HL-60 (cell line): ENCODE results near the gene CUTA.

ENCODE experiments used
- POLR2AphosphoS5 ChIP-seq: IDR thresholded peaks from 2 replicates; pipeline ENCODE4 v1.6.1; 2012; ENCODE audit warnings: low read depth
- TF ChIP-seq, protein P1 (sequence below): IDR thresholded peaks from one replicate; pipeline ENCODE4 v1.5.1; 2011; ENCODE audit warnings: low read length, control low read depth, inconsistent platforms; ENCODE audit not compliant: insufficient read depth
- TF ChIP-seq, protein P2 (sequence below): IDR thresholded peaks from 2 replicates; pipeline ENCODE4 v1.6.1; 2012; ENCODE audit warnings: low read depth; ENCODE audit not compliant: insufficient replicate concordance

DNA sequence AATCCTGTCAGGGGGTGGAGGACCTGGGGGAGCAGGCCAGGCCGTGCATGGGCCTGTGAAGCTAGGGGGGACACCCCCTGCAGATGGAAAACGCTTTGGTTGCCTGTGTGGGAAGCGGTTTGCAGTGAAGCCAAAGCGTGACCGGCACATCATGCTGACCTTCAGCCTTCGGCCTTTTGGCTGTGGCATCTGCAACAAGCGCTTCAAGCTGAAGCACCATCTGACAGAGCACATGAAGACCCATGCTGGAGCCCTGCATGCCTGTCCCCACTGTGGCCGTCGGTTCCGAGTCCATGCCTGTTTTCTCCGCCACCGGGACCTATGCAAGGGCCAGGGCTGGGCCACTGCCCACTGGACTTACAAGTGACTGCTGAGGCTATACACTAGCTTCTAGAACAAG lies 38.2 kb upstream of the CUTA start:
- TF ChIP-seq, protein P1, sequence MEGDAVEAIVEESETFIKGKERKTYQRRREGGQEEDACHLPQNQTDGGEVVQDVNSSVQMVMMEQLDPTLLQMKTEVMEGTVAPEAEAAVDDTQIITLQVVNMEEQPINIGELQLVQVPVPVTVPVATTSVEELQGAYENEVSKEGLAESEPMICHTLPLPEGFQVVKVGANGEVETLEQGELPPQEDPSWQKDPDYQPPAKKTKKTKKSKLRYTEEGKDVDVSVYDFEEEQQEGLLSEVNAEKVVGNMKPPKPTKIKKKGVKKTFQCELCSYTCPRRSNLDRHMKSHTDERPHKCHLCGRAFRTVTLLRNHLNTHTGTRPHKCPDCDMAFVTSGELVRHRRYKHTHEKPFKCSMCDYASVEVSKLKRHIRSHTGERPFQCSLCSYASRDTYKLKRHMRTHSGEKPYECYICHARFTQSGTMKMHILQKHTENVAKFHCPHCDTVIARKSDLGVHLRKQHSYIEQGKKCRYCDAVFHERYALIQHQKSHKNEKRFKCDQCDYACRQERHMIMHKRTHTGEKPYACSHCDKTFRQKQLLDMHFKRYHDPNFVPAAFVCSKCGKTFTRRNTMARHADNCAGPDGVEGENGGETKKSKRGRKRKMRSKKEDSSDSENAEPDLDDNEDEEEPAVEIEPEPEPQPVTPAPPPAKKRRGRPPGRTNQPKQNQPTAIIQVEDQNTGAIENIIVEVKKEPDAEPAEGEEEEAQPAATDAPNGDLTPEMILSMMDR: no peak
- TF ChIP-seq, protein P2, sequence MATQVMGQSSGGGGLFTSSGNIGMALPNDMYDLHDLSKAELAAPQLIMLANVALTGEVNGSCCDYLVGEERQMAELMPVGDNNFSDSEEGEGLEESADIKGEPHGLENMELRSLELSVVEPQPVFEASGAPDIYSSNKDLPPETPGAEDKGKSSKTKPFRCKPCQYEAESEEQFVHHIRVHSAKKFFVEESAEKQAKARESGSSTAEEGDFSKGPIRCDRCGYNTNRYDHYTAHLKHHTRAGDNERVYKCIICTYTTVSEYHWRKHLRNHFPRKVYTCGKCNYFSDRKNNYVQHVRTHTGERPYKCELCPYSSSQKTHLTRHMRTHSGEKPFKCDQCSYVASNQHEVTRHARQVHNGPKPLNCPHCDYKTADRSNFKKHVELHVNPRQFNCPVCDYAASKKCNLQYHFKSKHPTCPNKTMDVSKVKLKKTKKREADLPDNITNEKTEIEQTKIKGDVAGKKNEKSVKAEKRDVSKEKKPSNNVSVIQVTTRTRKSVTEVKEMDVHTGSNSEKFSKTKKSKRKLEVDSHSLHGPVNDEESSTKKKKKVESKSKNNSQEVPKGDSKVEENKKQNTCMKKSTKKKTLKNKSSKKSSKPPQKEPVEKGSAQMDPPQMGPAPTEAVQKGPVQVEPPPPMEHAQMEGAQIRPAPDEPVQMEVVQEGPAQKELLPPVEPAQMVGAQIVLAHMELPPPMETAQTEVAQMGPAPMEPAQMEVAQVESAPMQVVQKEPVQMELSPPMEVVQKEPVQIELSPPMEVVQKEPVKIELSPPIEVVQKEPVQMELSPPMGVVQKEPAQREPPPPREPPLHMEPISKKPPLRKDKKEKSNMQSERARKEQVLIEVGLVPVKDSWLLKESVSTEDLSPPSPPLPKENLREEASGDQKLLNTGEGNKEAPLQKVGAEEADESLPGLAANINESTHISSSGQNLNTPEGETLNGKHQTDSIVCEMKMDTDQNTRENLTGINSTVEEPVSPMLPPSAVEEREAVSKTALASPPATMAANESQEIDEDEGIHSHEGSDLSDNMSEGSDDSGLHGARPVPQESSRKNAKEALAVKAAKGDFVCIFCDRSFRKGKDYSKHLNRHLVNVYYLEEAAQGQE: no peak
- TF ChIP-seq POLR2AphosphoS5: no peak
